D341Med (cell line): ENCODE data around the gene LARP1B.
"Not testable (repeated sequence)": the region's sequence is repeated elsewhere in the genome, so short reads cannot be mapped to it uniquely, and the experiment has no call there.

Experiments
- DNase-seq: peaks from one replicate; pipeline ENCODE4 v3.0.0; 2012; ENCODE audit warnings: low spot score

The LARP1B gene

DNA sequence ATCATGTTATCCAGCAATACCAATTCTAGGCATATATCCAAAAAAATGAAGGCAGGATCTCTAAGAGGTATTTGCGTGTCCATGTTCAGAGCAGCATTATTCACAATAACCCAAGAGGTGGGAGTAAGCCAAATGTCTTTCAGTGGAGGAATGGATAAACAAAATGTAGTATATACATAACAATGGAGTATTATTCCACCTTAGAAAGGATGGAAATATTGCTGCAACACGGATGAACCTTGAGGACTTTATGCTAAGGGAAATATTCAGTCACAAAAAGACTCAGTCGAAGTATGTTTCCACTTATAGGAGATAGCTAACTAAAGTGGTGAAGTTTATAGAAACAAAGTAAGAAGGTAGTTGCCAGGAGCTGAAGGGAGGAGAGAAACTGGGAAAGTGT, 74.3 kb downstream of the LARP1B start:
- DNase-seq, result no peak

DNA sequence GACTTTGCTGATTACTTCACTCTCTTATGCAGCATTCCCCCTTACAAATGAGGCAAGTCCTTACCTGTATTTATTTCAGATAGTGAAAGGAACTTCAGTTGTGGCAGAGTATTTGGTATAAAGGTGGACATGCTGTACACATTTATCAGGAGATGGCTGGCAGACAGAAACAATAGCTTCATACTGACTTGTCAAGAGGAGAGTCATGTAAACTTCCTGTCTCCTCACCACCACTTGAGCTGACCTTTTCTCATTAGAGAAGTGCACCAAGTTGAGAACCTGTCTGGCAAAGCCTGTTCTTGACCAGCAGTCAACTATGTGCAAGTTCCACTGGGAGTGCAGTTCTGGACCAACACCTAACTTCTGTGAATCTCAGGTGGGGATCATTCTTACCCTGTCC, 80.8 kb downstream of the LARP1B start:
- DNase-seq, result no peak

GRCh38 chr4:128145727-128146126, 84.6 kb downstream of the LARP1B start:
- no peak for DNase-seq

- DNase-seq, result no peak
Observed at GRCh38 chr4:128153800-128154199, 92.7 kb downstream of the LARP1B start.

- peak; percentile 27 for DNase-seq
Observed at GRCh38 chr4:128155231-128155855, 94.2 kb downstream of the LARP1B start.

DNA sequence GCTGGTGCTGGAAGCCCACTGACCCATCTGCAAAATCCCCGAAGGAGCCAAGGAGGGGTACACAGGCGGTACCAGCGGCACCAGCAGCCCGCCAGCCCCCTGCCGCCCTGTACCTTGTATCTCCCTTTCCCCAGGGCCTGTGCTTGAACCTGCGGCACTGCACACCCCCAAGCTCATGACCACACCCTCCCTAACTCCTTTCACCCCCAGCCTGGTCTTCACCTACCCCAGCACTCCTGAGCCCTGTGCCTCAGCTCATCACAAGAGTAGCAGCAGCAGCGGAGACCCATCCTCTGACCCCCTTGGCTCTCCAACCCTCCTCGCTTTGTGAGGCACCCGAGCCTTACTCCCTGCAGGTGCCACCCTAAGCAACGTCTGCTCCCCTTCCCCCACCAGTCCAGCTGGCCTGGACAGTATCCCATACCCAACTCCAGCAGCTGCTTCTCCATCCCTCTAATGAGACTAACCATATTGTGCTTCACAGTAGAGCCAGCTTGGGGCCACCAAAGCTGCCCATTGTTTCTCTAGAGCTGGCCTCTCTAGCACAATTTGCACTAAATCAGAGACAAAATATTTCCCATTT, 94.9 kb downstream of the LARP1B start:
- DNase-seq, result no peak

- DNase-seq, result not testable (repeated sequence)
Observed at GRCh38 chr4:128156472-128156871, 95.4 kb downstream of the LARP1B start.

GRCh38 chr4:128158894-128159293, 97.8 kb downstream of the LARP1B start:
- no peak for DNase-seq

DNA sequence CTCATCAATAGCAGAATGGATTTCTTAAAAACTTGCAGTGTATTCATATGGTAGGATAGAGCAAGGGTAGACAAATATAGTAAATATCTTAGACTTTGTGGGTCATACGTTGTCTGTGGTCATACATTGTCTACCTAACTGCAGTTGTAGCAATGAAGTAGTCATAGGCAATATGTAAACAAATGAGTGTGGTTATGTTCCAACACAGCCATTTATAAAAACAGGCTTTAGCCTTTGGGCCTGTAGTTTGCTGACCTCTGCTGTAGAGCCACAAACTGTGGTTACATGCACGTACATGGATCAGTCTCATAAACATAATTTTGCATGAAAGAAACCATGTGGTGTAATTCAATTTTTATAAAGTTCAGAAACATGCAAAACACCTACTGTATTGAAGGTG, 98.9 kb downstream of the LARP1B start:
- DNase-seq, result no peak

DNA sequence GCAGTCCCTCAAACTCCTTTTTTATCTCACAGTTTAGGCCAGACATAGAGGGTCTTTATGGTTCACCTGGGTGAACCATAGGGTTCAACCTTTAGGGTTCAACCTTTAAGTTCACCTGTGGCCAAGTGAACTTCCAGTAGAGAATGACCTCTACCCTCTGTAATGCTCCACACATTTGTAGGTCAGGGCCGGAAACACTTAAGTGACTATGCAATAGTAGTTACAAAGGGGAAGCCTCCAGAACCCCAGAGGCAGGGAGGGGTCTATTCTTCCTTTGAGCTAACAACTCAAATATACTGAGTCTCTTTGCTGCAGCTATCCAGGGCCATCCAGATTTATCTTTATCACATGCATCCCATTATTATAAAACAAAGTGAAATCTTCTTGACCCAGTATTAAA, 100.0 kb downstream of the LARP1B start:
- no peak for DNase-seq

- DNase-seq, result no peak
Observed at GRCh38 chr4:128162434-128162833, 101.3 kb downstream of the LARP1B start.

DNA sequence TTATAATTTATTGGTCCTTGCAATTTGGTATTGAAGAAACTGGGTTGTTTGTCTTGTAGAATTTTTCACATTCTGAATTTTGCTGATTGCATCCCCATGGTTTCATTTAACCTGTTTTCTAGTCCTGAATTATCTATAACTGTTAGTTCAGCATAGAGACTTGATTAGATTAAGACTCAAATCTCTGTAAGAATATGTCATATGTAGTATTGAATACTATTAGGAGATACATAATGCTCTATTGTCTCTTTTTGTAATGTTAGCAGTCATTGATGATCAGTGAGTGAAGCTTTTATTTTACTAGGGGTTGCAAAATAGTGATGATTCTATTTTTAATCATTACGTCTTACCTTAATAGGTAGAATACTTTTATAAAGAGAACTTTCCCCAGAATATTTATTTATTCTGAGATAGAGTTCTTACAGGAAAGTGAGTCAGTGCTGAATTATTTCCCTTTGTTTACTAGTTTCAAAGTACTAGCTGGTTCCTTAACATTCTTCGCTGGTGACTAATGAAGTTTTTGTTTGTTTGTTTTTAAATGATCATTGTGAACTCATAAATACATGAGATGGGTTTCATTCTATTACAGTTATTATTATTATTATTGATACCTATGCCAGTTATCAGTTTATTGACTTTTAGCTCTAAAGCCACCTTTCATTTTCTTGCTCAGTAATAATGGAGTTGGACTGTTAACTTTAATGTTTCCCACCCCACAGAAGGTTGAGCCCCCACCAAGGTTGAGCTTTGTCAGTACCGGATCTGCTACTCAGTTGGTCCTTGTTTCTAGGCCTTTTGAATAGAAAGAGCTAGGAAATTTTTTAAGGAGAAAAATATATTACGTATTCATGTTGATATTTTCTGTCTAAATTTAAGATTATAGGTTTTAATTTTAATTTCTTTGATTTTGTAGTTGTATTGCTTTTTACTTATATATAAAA, 102.3 kb downstream of the LARP1B start:
- no peak for DNase-seq

DNA sequence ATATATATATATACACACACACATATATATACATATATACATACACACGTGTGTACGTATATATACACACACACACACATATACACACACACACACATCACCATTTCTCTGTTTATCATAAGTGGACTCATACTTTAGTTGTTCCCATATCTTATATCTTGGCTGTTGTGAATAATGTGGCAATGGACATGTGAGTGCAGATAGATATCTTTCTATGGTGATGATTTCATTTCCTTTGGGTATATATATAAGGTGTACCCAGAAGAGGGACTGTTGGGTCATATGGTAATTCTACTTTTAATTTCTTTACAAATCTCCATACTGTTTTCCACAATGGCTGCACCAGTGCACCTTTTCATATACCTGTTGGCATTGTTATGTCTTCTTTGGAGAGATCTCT, 105.9 kb downstream of the LARP1B start:
- DNase-seq, result no peak

GRCh38 chr4:128168701-128169100, 107.6 kb downstream of the LARP1B start:
- DNase-seq, result no peak

- DNase-seq, result no peak
Observed at GRCh38 chr4:128169245-128169644, 108.1 kb downstream of the LARP1B start.

GRCh38 chr4:128176643-128177042, 115.5 kb downstream of the LARP1B start:
- no peak for DNase-seq

DNA sequence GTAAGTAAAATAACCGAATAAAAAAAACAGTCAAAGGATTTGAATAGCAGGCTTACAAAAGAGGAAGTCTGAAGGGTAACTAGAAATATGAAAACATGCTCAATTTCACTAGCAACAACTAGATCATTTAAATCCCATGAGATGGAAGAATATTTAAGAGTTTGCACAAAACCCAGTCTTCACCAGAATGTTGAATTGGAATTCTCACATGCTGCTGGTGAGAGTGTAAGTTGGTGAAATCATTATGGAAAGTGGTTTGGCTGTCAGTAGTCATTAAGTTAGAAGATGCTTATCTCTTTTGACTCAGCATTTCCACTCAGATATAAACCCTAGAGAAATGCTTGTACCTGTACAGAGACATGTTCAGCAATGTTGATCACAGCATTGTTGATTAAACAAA, 116.4 kb downstream of the LARP1B start:
- no peak for DNase-seq

- no peak for DNase-seq
Observed at GRCh38 chr4:128186623-128187022, 125.5 kb downstream of the LARP1B start.

- DNase-seq, result peak; percentile 75
Observed at GRCh38 chr4:128191115-128191781, 130.1 kb downstream of the LARP1B start.

DNA sequence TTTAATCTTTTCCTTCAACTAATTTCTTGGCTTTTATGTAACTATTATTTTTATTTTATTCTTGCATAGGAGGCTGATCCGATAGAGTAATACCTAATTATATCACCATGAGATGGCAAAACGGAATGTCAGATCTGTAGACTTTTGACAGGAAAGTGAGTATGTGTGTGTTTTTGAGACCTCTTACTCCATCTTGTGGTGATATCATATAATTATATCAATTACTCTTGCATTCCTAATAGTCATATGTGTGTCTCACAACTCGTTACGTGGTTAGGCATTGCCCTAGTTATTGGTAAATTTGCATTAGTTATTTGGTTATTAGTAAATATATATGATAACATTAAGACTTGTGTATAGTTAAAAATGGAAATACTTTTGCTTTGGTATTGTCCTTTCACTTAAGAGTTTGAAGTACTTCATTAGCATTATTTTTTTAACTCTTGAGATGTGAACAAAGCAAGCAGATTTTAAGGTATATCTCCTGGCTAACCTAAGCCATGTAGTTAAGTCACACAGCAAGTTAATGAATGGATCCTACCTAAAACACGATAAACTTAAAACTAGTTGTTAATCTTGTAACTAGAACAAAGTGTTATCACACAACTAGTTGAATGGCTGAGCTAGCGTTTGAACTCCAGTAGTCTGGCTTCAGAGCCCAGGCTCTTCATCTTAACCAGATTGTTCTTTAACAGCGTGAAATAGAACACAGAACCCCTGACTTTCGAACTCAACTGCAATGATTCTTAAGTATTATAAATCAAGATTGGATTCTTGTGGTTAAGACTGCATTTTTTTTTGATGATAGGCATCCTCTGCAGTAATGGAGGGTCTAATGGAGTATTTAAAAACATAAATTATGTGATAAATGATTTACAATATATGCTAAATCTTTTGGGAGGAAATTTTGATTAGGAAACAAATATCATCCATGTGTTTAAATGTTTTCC, 159.4 kb downstream of the LARP1B start:
- DNase-seq, result peak; percentile 42

DNA sequence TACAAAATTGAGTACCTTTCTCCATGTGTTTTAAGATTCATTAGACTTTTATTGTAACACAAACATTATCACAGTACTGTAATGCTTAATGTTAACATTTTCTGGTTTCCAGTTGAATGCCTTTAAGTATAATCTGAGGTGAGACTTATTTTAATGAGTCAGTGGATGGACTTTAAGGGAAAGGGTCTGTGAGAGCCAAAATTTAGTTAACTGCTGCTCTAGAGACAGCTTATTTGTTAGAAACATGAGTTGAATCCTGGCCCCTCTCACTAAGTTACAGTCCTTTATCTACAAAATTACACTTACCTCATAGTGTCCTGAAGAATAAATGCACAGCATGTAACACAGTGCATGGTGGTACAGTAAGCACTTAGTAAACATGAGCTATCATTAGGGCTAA, 160.5 kb downstream of the LARP1B start:
- DNase-seq, result no peak
